GM04503 (cell line): ENCODE results near the gene TRIP6.

Experiments
- DNase-seq: peaks from one replicate; pipeline ENCODE4 v3.0.0-alpha.2; 2012; ENCODE audit warnings: low read depth

The TRIP6 gene, protein sequence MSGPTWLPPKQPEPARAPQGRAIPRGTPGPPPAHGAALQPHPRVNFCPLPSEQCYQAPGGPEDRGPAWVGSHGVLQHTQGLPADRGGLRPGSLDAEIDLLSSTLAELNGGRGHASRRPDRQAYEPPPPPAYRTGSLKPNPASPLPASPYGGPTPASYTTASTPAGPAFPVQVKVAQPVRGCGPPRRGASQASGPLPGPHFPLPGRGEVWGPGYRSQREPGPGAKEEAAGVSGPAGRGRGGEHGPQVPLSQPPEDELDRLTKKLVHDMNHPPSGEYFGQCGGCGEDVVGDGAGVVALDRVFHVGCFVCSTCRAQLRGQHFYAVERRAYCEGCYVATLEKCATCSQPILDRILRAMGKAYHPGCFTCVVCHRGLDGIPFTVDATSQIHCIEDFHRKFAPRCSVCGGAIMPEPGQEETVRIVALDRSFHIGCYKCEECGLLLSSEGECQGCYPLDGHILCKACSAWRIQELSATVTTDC

DNA sequence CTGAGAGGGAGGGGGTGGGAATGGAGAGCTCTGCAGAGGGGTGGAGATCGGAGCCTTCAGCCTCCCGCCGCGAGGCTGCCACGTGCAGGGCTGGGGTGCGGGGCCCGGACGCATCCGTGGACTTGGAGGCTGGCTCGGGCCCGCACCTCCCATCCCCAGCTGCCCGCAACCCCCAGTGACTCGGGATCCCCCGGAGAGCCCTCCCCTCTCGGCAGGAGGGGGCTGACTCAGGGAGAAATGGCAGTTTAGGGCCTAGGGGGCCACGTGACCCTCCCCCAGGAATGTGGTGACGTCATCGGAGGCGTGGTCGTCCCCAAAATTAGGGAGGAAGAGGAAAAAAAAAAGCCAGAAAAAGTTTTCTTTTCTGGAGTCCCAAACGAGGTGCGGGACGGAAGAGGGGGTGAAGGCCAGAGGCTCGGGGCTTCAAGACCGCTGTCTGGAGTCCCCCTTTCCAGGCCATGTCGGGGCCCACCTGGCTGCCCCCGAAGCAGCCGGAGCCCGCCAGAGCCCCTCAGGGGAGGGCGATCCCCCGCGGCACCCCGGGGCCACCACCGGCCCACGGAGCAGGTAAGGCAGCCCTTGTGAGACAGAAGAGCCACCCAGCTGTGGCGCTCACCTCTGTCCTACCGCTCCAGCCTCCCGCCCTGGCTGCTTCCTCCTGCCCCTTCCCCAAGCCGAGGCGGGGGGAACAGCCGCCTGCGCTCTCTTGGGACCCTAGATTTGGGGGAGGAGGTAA, at the start of gene TRIP6:
TSS of gene TRIP6 (plus strand) at position 348 of the 736 bp plus-strand sequence. CDS start at position 459, 111 bp downstream.
- DNase-seq: peak; percentile 83

DNA sequence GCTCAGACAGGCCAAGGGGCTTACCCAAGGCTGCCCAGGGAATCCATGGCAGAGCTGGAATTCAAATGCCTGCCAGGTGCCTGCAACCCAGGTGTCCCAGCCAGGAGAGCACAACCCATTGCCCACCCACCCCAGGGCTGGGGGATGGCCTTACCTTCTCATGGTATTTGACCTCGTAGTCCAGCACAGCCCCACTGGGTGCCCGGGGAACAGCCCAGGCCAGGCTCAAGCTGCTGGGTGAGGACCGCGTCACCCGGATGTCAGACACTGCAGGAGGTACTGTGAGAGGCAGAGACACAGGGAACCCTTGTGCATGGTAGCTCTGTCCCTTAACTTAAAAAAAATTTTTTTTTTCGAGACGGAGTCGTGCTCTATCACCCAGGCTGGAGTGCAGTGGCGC, 48.8 kb upstream of the TRIP6 start:
- no peak for DNase-seq

DNA sequence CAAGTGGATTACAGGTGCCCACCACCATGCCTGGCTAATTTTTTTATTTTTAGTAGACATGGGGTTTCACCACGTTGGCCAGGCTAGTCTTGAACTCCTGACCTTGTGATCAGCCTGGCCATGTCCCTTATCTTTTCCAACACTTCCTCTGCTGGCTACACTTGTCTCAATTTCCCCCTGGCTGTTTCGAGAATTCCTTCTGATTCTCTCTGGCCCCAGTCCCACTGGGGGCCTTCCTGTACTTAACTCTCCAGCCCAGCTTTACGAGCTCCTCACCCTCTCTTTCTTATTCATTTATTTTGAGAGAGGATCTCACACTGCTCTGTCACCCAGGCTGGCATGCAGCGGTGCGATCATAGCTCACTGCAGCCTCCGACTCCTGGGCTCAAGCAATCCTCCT, 48.4 kb upstream of the TRIP6 start:
- DNase-seq: no peak

DNA sequence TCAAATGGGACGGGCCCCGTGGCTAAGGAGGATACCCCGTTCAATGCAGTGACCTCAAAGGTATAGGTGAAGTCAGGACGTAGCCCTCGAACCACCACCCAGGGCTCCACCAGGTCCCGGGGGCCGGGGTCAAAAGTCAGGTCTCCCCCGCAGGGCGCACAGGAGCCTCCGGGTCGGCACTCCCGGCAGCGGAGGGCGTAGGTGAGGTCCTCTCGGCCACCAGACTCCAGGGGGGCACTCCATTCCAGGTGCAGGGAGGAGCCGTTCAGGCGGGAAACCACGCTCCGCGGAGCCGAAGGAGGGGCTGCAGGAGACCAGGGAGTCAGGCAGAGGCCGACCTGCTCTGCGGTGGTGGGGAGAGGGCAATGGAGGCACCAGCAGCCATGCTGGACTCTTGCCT, 47.6 kb upstream of the TRIP6 start:
- no peak for DNase-seq

DNA sequence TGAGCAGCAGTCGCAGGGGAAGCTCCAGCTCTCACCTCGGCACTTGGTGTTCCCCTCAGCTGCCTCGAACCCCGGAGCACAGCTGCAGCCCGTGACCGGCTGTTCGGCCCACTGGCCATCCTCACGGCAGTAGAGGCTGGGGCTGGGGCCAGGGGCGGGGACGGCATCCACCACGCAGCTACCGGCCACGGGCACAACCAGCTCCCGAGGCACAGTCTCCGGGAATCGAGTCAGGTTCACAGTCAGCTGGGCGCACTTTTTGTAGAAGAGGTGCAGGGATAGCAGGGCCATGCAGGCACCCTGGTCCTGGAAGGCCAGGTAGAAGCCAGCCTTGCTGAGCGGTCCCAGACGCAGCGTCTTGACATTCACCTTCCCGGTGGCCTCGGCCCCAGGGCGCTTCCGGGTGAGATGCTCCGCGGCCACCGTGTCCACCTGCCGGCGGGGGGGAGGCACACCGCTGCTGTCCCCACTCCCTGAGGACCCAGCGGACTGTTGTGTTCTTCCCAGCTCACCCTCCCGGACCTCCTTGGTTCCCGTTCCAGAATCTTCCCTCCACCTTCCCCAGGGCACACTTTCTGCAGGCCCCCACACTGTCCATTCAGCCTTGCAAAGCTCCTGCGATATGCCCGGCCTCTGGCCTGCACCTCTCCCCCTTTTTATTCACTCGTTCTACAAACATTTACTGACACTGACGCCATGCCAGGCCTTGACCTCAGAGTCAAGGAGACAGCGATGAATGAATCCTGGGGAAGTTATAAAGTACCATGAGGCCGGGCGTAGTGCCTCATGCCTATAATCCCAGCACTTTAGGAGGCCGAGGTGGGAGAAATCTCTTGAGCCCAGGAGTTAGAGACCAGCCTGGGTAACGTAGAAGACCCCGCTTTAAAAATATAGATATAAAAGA, 44.7 kb upstream of the TRIP6 start:
- DNase-seq: no peak

DNA sequence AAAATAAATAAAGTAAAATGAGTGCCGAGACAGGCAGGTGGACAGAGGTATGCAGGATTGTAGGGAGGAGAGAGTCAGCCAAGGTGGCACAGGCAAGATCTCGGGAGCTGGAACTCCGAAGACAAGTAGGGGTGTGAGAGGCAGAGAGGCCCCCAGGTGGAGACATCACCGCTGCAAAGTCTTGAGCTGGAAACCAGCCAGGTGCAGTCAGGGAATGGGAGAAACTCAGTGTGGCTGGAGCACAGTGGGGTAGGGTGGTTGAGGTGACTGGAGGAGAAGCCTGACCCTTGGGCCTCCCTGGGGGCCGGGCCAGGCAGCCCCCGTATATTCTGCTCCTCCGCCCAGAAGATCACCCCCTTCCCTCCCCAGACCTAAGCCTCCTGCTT, 44.1 kb upstream of the TRIP6 start:
- DNase-seq: no peak

DNA sequence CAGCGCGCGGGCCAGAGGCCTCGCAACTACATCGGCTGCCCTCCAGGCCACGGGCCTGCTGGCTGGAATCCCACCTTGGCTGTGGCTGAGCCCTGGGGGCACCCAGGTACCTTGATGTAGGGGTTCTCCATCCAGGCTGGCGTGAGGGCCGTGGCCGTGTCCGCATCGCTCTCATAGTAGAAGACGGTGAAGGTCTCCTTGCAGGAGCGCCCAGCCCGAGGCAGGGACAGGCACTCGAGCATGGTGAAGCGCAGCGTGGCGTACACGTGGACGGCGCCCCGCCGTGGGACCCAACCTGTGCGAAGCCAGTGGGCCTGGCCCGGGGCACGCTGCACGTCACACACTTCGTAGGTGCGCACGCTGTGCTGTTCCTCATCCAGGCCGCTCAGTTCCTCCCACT, 43.7 kb upstream of the TRIP6 start:
- no peak for DNase-seq

DNA sequence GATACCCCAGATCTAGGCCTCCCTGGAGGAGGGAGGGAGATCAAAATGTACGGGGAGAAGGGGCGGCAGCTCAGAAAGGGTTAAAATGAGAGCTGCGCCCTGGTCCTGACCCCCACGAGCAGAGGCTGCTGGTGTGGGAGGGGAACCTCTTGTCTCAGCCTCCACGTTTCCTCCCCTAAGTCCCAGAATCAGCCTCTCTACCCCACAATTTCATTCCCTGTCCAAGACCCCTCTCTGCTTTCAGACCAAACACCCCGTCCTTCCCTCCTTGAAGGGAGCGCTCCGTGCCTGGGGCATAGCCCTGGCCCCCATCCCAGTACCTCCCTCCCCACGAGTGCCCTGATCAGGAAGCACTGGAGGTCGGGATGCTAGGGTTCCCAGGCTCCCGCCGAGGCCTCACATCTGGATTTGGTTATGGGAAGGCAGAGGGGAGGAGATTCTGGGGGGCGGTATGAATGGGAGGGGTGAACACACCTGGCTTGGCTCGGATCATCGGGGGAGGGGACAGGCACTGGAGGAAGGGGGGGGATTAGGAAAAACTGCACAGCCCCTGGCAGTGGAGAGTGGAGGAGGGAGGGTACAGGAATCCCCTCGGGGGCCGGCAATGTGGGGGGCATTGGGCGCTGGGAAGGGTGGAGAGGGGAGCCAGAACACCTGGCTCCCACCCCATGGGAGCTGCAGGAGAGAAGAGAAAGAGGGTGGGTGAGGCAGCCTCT, 42.5 kb upstream of the TRIP6 start:
- DNase-seq: no peak

DNA sequence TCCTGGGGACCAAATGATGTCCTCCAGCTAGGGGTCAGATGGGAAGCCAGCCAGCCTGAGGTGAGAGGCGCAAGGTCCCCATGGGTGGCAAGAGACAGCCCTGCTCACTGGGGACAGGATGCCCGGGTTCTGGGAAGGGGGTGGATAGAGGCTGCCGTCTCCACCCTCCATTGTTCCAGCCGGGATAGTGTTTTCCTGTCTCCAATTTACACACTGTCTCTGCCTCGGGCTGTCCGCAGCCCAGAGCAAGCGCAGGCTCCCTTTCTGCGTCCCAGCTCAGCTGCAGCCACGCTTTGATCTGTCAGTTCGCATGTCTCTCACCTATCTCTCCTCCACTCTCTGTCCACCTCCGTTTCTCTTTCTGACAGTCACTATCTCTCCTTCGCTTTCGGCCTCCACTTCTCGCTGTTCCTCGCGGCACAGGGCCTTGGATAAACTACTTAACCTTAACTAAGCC, 41.9 kb upstream of the TRIP6 start:
- DNase-seq: no peak

DNA sequence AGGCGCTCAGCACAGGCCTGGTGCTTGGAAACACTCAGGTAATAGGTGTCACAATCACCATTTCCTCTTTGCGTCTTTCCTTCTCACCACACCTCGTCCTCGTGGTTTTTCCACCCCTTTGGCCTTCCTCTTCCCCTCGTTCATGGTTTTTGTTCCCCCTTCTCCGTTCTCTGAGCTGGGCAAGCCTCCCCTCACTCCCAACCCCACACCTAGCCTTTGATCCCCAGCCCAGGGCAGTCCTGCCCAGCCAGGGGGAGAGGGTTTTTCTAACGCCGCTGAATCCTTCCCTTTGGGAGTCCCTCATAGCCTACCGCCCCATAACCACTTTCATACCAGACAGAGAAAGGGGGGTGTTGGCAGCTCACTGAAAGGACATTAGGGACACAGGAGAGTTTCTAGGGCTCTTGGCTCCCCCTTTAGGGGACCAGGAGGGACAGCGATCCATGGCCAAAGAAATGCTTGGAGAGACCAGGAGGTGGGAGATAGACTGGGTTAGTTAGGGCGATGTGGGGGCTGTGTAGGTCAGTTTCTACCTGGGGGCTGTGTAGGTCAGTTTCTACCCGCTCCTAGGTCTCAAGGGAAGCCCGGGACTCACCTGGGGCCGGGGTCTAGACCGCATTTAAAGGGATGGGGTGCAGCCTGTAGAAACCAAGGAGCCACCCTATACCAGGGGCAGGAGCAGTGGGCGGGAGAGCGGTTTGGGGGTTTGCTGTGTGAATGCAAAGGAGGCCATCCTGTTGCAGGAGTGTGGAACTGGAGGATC, 41.3 kb upstream of the TRIP6 start:
- no peak for DNase-seq

DNA sequence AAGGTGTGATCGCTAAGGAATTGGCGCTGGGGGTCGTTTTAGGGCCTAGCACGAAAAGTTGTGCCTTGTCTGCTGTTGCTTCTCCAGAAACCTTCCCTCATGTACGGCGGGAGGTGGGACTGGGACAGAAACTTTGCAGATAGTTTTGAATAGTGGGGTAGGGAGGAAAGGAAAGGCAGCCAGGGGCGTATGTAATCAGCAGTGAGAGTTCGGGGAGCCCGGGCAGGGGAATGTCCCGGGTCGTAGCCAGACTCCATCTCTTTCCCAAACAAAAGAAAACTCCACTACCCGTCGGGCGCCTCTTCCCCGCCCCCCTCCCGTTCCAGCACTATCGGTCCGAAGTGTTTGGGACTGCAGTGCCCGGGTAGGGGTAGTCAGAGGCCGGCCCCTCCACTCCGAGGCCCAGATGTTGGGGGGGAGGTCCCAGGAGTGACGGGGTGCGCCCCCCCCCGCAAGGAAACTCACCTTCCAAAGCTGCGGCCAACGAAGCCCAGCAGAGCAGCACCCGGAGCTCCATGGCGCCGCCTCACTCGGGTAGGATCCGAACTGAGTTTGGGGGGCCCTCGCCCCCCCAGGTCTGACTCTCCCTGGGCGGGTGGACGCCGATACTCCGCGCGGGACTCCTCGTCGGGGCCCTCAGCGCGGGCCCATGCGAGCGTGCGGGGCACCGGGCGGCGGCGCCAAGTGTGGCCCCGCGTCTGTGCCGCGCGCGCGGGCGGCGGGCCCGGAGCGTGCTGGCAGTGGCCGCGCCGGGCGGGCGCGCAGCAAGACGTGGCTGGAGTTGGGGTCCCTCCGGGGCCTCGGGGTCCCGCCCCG, 40.5 kb upstream of the TRIP6 start:
- DNase-seq: no peak

DNA sequence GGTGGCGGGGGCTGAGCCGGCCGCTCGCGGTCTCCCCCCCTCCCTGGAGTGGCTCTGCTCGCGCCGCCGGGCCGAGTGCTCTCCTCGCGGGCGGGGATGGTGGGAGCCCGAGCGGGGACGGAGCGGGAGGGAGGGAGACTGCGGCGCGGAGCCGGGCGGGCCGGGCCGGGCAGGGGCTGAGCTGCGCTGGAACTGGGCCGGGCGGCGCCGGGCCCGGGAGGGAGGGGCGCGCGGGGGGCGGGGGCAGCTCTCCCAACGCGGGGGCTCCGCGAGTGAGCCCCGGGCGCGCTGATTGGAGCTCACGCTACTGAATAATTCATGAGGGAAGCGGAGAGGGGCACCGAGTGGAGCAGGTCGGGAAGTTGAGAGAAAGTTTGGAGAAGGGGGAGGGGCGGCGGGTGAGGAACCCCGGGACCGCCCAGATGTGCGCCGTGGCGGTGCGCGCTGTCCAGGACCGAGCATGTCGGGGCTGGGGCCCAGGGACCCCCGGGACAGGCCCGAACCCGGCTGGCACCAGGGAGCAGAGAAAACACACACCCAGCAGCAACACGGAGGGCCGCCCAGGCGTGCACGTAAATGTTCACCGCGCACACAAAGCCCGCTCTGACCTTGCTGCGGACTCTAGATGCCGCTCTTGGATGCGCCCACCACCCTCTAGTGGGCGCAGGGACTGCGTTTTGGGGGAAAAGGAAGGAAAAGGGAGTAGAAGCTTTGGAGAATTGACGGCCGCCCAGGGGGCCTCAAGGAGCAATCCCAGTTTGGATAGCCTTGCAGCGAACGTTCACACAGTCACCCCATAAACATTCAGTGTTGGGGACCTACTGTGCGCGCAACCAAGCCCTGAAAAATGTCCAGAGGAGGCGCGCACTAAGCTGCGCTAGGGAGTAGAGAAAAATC, 39.6 kb upstream of the TRIP6 start, which contains the start of gene EPHB4:
TSS of gene EPHB4 (minus strand) at position 194 of the 897 bp plus-strand sequence. CDS start 493 bp downstream, outside the sequence.
- peak; percentile 31 for DNase-seq

DNA sequence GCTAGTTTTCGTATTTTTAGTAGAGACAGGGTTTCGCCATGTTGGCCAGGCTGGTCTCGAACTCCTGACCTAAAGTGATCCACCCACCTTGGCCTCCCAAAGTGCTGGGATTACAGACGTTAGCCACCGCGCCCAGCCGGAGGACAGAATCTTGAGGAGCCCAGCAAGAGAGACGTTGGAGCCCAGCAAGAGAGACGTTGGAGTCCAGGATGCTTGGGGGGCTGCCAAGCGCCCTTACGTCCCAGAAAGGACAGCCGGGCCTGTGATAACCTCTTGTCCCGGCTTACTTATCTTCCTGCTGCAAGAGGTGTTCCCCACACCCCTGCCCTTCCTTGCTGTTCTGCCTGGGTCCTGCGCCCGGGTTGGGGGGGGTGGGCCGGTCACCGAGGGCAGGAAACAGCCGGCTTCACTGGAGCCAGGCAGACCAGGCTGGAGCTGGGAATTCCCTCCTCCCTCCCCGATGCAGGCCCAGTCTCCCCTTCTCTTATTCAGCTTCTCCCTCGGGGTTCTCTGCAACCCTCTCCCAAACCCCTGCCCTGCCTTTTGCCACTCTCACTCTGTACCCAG, 38.0 kb upstream of the TRIP6 start:
- DNase-seq: no peak

DNA sequence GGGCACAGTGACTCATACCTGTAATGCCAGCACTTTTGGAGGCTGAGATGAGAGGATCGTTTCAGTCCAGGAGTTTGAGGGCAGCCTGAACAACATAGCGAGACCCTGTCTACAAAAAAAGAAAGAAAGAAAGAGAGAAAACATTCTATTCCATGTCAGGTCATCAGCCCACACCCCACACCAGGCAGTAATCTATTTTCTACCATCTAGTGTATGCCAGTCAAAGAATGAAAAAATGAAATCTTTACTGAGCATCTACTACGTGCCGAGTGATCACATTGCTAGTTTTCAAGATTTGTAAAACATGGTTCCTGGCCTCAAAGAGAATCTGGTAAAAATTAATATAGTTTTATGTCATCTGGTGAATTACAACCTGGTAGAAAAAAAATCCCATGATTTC, 36.8 kb upstream of the TRIP6 start:
- DNase-seq: no peak

DNA sequence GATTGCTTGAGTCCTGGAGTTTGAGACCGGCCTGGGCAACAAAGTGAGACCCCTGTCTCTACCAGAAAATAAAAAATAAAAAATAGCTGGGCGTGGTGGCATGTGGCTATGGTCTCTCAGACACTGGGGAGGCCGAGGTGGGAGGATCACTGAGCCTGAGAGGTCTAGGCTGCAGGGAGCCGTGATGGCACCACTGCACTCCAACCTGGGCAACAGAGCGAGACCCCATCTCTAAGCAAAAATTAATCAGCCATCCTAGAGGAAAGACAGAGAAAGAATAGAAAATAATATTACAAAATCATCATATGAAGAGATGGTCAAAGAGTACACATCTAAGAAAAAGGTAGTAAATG, 34.9 kb upstream of the TRIP6 start:
- no peak for DNase-seq

DNA sequence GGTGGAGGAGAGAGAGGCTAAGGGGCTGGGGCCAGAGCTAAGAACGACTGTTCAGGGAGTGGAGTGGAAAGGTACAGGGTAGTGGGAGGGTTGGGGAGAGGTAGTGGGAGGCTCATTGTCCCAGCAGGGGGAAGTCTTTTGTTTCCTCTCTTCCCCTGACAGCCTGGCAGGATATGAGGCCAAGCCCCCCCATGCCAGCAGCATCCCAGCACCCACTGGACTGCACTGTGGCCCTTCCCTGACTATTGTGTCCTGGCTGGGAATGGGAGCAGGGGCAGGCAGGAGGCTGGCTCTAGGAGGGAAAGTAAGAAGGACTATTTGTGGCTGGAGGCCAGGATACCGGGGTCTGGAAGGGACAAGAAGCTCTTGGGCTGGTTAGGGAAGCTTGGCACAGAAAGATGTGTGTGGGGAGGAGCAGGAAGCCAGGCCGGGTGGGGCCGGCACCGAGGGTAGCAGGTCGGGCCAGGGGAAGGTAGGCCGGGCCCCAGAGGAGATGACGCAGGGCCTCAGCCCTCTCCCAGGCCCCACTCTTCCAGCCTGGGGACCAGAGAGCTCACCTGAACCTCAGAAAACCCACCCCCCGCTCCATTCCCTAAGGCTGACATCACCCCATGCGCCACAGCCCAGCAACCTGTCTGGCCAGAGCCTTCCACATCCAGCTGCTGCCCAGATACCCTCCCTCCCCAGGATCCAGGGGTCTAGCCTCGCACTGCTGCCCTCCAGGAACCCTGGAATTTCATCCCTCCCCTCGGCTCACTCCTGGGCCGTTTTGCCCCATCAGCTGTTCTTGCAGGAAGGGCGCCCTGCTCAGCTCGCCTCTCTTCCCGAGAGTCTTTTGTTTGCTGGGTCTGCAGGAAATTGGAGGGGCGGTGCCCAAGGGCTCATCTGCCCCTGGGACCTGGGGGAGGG, 31.0 kb upstream of the TRIP6 start:
- DNase-seq: no peak

DNA sequence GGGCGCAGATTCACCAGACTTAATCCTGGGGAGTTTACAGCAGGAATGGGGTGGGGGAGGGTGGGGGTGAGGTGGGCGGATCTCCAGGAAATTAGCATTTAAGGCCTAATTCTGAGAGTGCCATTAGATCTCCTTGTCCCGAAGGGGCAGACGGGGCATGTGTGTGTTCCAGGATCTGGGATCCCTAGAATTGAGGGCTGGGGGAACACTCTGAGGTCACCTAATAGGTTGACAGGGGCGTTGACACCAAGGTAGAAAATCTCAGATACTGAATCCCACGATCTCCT, 30.4 kb upstream of the TRIP6 start:
- DNase-seq: no peak
